ENCODE data around the gene SHB. TPM values are rescaled to one million over a fixed set of nuclear protein-coding genes. Genes with fewer than 3 reads are reported as not detected.

Gene SHB
- total RNA-seq, 1 donor from 2014 or later, result 25.3 TPM

GRCh38 chr9:38041564-38042243 is 27.3 kb downstream of the SHB start:
- no peak for DNase-seq
- no peaks in the 10 kb centered on the region for H3K9me3 ChIP-seq
- no peak for TF ChIP-seq CTCF (IDR thresholded peaks at IDR 0.05)
- H3K27ac ChIP-seq, result no peak overlapping the region
- ATAC-seq, result no peak
- no peaks in the 10 kb centered on the region for H3K27me3 ChIP-seq (ENCODE audit: low read depth)
- H3K4me1 ChIP-seq, result peaks cover 71% of the 10 kb centered on the region
- no peak overlapping the region for H3K4me3 ChIP-seq
- H3K36me3 ChIP-seq, result no peaks in the 10 kb centered on the region
- intact Hi-C loops (cut with DNase I), result no loop called here

- DNase-seq (no peak), ATAC-seq (no peak)
- TF ChIP-seq CTCF (IDR thresholded peaks at IDR 0.05), result no peak
- no peaks in the 10 kb centered on the region for H3K36me3 ChIP-seq
- H3K4me1 ChIP-seq, result peaks cover 75% of the 10 kb centered on the region
- H3K27me3 ChIP-seq (ENCODE audit: low read depth), result no peaks in the 10 kb centered on the region
- intact Hi-C loops (cut with DNase I), result no loop called here
- no peaks in the 10 kb centered on the region for H3K9me3 ChIP-seq
- H3K4me3 ChIP-seq, result no peak overlapping the region
- peak overlapping the region; percentile 39 for H3K27ac ChIP-seq
These were observed 28.9 kb downstream of the SHB start for GRCh38 chr9:38039907-38040682.

GRCh38 chr9:38039090-38039906 is 29.7 kb downstream of the SHB start:
- no peak overlapping the region for H3K4me3 ChIP-seq
- H3K27ac ChIP-seq, result peak overlapping the region; percentile 39
- H3K27me3 ChIP-seq (ENCODE audit: low read depth), result no peaks in the 10 kb centered on the region
- no peaks in the 10 kb centered on the region for H3K9me3 ChIP-seq
- intact Hi-C loops (cut with DNase I), result no loop called here
- TF ChIP-seq CTCF (IDR thresholded peaks at IDR 0.05), result no peak
- peaks cover 67% of the 10 kb centered on the region for H3K4me1 ChIP-seq
- peak; percentile 22 to 39 for ATAC-seq
- no peaks in the 10 kb centered on the region for H3K36me3 ChIP-seq
- DNase-seq, result no peak

- Histone ChIP-seq H3K36me3 (no peaks in the 10 kb centered on the region), H3K4me3 (no peak overlapping the region), H3K27me3 (ENCODE audit: low read depth) (no peaks in the 10 kb centered on the region), H3K4me1 (peaks cover 60% of the 10 kb centered on the region), H3K9me3 (no peaks in the 10 kb centered on the region), H3K27ac (peak overlapping the region; percentile 39)
- no peak for DNase-seq
- TF ChIP-seq CTCF (IDR thresholded peaks at IDR 0.05), result no peak
- intact Hi-C loops (cut with DNase I), result no loop called here
- peak in 1 of 2 donors; percentile 7 for ATAC-seq
These were observed 30.5 kb downstream of the SHB start for GRCh38 chr9:38038307-38039089.

- no peak overlapping the region for H3K27ac ChIP-seq
- no peaks in the 10 kb centered on the region for H3K9me3 ChIP-seq
- no peaks in the 10 kb centered on the region for H3K36me3 ChIP-seq
- no peak for DNase-seq
- H3K4me1 ChIP-seq, result peaks cover 60% of the 10 kb centered on the region
- no peaks in the 10 kb centered on the region for H3K27me3 ChIP-seq (ENCODE audit: low read depth)
- intact Hi-C loops (cut with DNase I), result no loop called here
- no peak for ATAC-seq
- TF ChIP-seq CTCF (IDR thresholded peaks at IDR 0.05), result no peak
- H3K4me3 ChIP-seq, result no peak overlapping the region
These were observed 31.1 kb downstream of the SHB start for GRCh38 chr9:38037981-38038306.

Data from lower lobe of right lung (tissue), 2 donors.